IMR-90 (cell line): Measurements from ENCODE around the gene VCPKMT. TPM values are rescaled to one million over a fixed set of nuclear protein-coding genes. Genes with fewer than 3 reads are reported as not detected.

ENCODE experiments used
- ATAC-seq: fragments of 200-7000 bp; cut with Tn5 transposase; 2 replicates; pipeline ENCODE4 v1.9.1; 2020; ENCODE audit warnings: low read depth, mild to moderate bottlenecking, moderate library complexity
- BruUV-seq: library from RNA; stranded (reverse); fragments of 400-500 nt; replicated peaks from 2 replicates; lab custom pipeline; 2021; lab: Mats Ljungman, UMichigan
- CTCF ChIA-PET: fragments of 300-600 bp; formaldehyde crosslinking; extraction: SDS; loops from one replicate; lab custom pipeline; 2021; ENCODE audit warnings: antibody characterized with exemption; lab: Yijun Ruan, JAX
- POLR2A ChIA-PET: fragments of 300-600 bp; sonication (Branson Sonifier 250); formaldehyde crosslinking; loops from one replicate; lab custom pipeline; 2022; ENCODE audit warnings: antibody characterized with exemption; ENCODE audit not compliant: unreplicated experiment; lab: Charles Lee
- DNase-seq: peaks from one replicate; pipeline ENCODE4 v3.0.0; 2013
- H2AFZ ChIP-seq: replicated peaks from 2 replicates; pipeline ENCODE3; 2013; ENCODE audit warnings: low read length, mild to moderate bottlenecking; ENCODE audit not compliant: poor library complexity
- H2AK5ac ChIP-seq: 2 replicates; pipeline ENCODE4 v1.6.1; 2013; ENCODE audit warnings: low read depth, low read length, inconsistent platforms
- H2AK9ac ChIP-seq: replicated peaks from 2 replicates; pipeline ENCODE3; 2013; ENCODE audit warnings: mild to moderate bottlenecking, low read depth, low read length, moderate library complexity; ENCODE audit not compliant: poor library complexity
- H2BK120ac ChIP-seq: 2 replicates; pipeline ENCODE4 v1.6.1; 2013; ENCODE audit warnings: low read depth, low read length, inconsistent platforms
- H2BK15ac ChIP-seq: 3 replicates; pipeline ENCODE4 v1.6.1; 2013; ENCODE audit warnings: low read depth, low read length, inconsistent platforms
- H2BK20ac ChIP-seq: 2 replicates; pipeline ENCODE4 v1.6.1; 2013; ENCODE audit warnings: low read depth, mild to moderate bottlenecking, inconsistent platforms, low read length, moderate library complexity
- H2BK5ac ChIP-seq: 2 replicates; pipeline ENCODE4 v1.6.1; 2013; ENCODE audit warnings: mild to moderate bottlenecking, low read depth, low read length, inconsistent platforms; ENCODE audit not compliant: poor library complexity, severe bottlenecking
- H3K14ac ChIP-seq: replicated peaks from 2 replicates; pipeline ENCODE4 v1.6.1; 2013; ENCODE audit warnings: low read depth, low read length, inconsistent platforms
- H3K18ac ChIP-seq: 2 replicates; pipeline ENCODE4 v1.6.1; 2013; ENCODE audit warnings: low read depth, low read length, control low read depth
- H3K23ac ChIP-seq: 2 replicates; pipeline ENCODE4 v1.6.1; 2013; ENCODE audit warnings: low read depth, low read length, inconsistent platforms
- H3K27ac ChIP-seq: 2 replicates; pipeline ENCODE4 v1.5.1; 2013; ENCODE audit warnings: mild to moderate bottlenecking, control low read depth, low read length; ENCODE audit not compliant: insufficient read depth
- H3K27me3 ChIP-seq: 2 replicates; pipeline ENCODE4 v1.6.1; 2013; ENCODE audit warnings: low read length; ENCODE audit not compliant: control insufficient read depth, insufficient read depth
- H3K36me3 ChIP-seq: 2 replicates; pipeline ENCODE4 v1.6.1; 2013; ENCODE audit warnings: low read length, mixed read lengths; ENCODE audit not compliant: control insufficient read depth, insufficient read depth
- H3K4ac ChIP-seq: 2 replicates; pipeline ENCODE4 v1.6.1; 2013; ENCODE audit warnings: low read depth, low read length, inconsistent platforms
- H3K4me1 ChIP-seq: 2 replicates; pipeline ENCODE4 v1.6.1; 2013; ENCODE audit warnings: low read length, mixed read lengths; ENCODE audit not compliant: control insufficient read depth, insufficient read depth
- H3K4me2 ChIP-seq: 2 replicates; pipeline ENCODE4 v1.6.1; 2013; ENCODE audit warnings: low read depth, mild to moderate bottlenecking, control low read depth, low read length, moderate library complexity
- H3K4me3 ChIP-seq: 2 replicates; pipeline ENCODE4 v1.5.1; 2013; ENCODE audit warnings: low read depth, mild to moderate bottlenecking, control low read depth, low read length, moderate library complexity; ENCODE audit not compliant: insufficient read depth
- H3K56ac ChIP-seq: 2 replicates; pipeline ENCODE4 v1.6.1; 2013; ENCODE audit warnings: low read length, inconsistent platforms; ENCODE audit not compliant: insufficient read depth; ENCODE audit errors: extremely low read depth
- H3K79me1 ChIP-seq, 2 experiments: 2 replicates each; pipeline ENCODE4 v1.6.1; 2013; ENCODE audit warnings: low read length in 2 of 2, inconsistent platforms in 1 of 2, low read depth in 1 of 2
- H3K9ac ChIP-seq: 2 replicates; pipeline ENCODE4 v1.6.1; 2013; ENCODE audit warnings: low read depth, low read length, control low read depth
- H3K9me1 ChIP-seq: 2 replicates; pipeline ENCODE4 v1.6.1; 2013; ENCODE audit warnings: low read length, inconsistent platforms; ENCODE audit not compliant: insufficient read depth
- H3K9me3 ChIP-seq: 2 replicates; pipeline ENCODE4 v1.6.1; 2013; ENCODE audit warnings: low read length; ENCODE audit not compliant: control insufficient read depth, insufficient read depth
- H4K20me1 ChIP-seq: 2 replicates; pipeline ENCODE4 v1.6.1; 2013; ENCODE audit warnings: low read length, inconsistent platforms; ENCODE audit not compliant: insufficient read depth
- H4K5ac ChIP-seq: 2 replicates; pipeline ENCODE4 v1.6.1; 2013; ENCODE audit warnings: mild to moderate bottlenecking, low read depth, low read length, control low read depth
- H4K8ac ChIP-seq, 2 experiments: 2 replicates each; pipeline ENCODE4 v1.6.1; 2013; ENCODE audit warnings: low read depth in 2 of 2, low read length in 2 of 2, control low read depth in 1 of 2, inconsistent platforms in 1 of 2
- H4K91ac ChIP-seq: 2 replicates; pipeline ENCODE4 v1.6.1; 2013; ENCODE audit warnings: low read depth, low read length, inconsistent platforms; ENCODE audit not compliant: insufficient read depth
- BHLHE40 ChIP-seq: fragments of 150-350 bp; IDR thresholded peaks from 2 replicates; pipeline ENCODE4 v1.6.1; 2016; ENCODE audit warnings: mild to moderate bottlenecking, low read depth, low read length
- CEBPB ChIP-seq: IDR thresholded peaks from 2 replicates; pipeline ENCODE4 v1.6.1; 2012; ENCODE audit warnings: low read depth, low read length, improper control_type of control experiment
- CHD1 ChIP-seq: IDR thresholded peaks from 2 replicates; pipeline ENCODE4 v1.6.1; 2012; ENCODE audit warnings: low read depth, low read length, improper control_type of control experiment
- CTCF ChIP-seq: conservative IDR thresholded peaks from 2 replicates; pipeline ENCODE4 v1.5.1; 2012; ENCODE audit warnings: mild to moderate bottlenecking, low read depth, low read length, improper control_type of control experiment
- ELK1 ChIP-seq: fragments of 150-350 bp; IDR thresholded peaks from 2 replicates; pipeline ENCODE4 v1.6.1; 2016; ENCODE audit warnings: low read depth, mild to moderate bottlenecking, low read length, moderate library complexity, borderline replicate concordance
- FOS ChIP-seq: fragments of 150-350 bp; IDR thresholded peaks from 2 replicates; pipeline ENCODE4 v1.6.1; 2016; ENCODE audit warnings: low read depth, low read length
- MAFK ChIP-seq: IDR thresholded peaks from 2 replicates; pipeline ENCODE4 v1.6.1; 2012; ENCODE audit warnings: low read depth, low read length, improper control_type of control experiment
- MAZ ChIP-seq: IDR thresholded peaks from 2 replicates; pipeline ENCODE4 v1.6.1; 2012; ENCODE audit warnings: low read depth, mild to moderate bottlenecking, low read length, improper control_type of control experiment, moderate library complexity, borderline replicate concordance
- MXI1 ChIP-seq: IDR thresholded peaks from 2 replicates; pipeline ENCODE4 v1.6.1; 2012; ENCODE audit warnings: low read depth, mild to moderate bottlenecking, low read length, moderate library complexity, borderline replicate concordance
- NFE2L2 ChIP-seq: fragments of 150-350 bp; IDR thresholded peaks from 2 replicates; pipeline ENCODE4 v1.6.1; 2016; ENCODE audit warnings: low read depth, mild to moderate bottlenecking, low read length
- POLR2A ChIP-seq: IDR thresholded peaks from 2 replicates; pipeline ENCODE4 v1.6.1; 2012; ENCODE audit warnings: mild to moderate bottlenecking, low read depth, low read length
- RAD21 ChIP-seq: IDR thresholded peaks from 2 replicates; pipeline ENCODE4 v1.6.1; 2012; ENCODE audit warnings: low read length, improper control_type of control experiment
- RCOR1 ChIP-seq: IDR thresholded peaks from 2 replicates; pipeline ENCODE4 v1.6.1; 2012; ENCODE audit warnings: mild to moderate bottlenecking, low read length, improper control_type of control experiment; ENCODE audit not compliant: insufficient replicate concordance
- RFX5 ChIP-seq: IDR thresholded peaks from 2 replicates; pipeline ENCODE4 v1.8.0; 2012; ENCODE audit warnings: low read depth, mild to moderate bottlenecking, low read length, moderate library complexity
- SMC3 ChIP-seq: fragments of 150-350 bp; IDR thresholded peaks from 2 replicates; pipeline ENCODE4 v1.6.1; 2016; ENCODE audit warnings: low read depth, mild to moderate bottlenecking, antibody characterized with exemption, low read length, moderate library complexity
- USF2 ChIP-seq: fragments of 150-350 bp; IDR thresholded peaks from 2 replicates; pipeline ENCODE4 v1.6.1; 2017; ENCODE audit warnings: mild to moderate bottlenecking, antibody characterized with exemption, low read length, low read depth
- WGBS, 2 experiments: methylation state at CpG; one replicate each; pipeline versions ENCODE4 v1.1.5 to v1.1.7; 2013; ENCODE audit warnings: missing lambda C conversion rate in 2 of 2; ENCODE audit not compliant: insufficient read length in 1 of 2; ENCODE audit errors: extremely low coverage in 2 of 2; 5-methylcytosine and 5-hydroxymethylcytosine counted together
- dilution Hi-C: fragments of 300-500 bp; cut with HindIII; formaldehyde crosslinking; loops from one replicate; pipeline ENCODE4 v1.14.3; 2018; ENCODE audit warnings: low sequenced_read_pairs; ENCODE audit not compliant: unreplicated experiment
- in situ Hi-C: fragments of 300-500 bp; cut with MboI; formaldehyde crosslinking; loops from 3 replicates; pipeline ENCODE4 v1.14.3; 2019; ENCODE audit warnings: low sequenced_read_pairs, inconsistent platforms, mixed read lengths
- intact Hi-C: fragments of 100-400 bp; cut with micrococcal nuclease; formaldehyde crosslinking; loops from 2 replicates; pipeline ENCODE4 v1.10.0; 2022
- polyA plus RNA-seq, 3 experiments: library from polyadenylated mRNA; depleted of rRNA; stranded (reverse); fragments of >200 nt; gene quantifications; 2 replicates each; pipeline ENCODE4 v1.2.3, GENCODE V29; 2012; ENCODE audit warnings: low replicate concordance in 1 of 3
- total RNA-seq: library from RNA; depleted of rRNA; stranded (reverse); fragments of >200 nt; gene quantifications from 2 replicates; pipeline ENCODE4 v1.2.3, GENCODE V29; 2012

VCPKMT gene
- total and polyA plus RNA-seq, 2 of the 4 experiments (the other 2 are of a cell fraction) = 2.5 to 4.7 TPM

- dilution Hi-C loops = no loop called here
Measured at GRCh38 chr14:50101417-50101816, 15.0 kb downstream of the VCPKMT start.

More at GRCh38 chr14:50101417-50101816, 15.0 kb downstream of the VCPKMT start:
- H3K9ac ChIP-seq = no peak overlapping the region
- peaks cover 3% of the 10 kb centered on the region for H3K36me3 ChIP-seq
- intact Hi-C loops = loop anchor here (5.0 kb wide), 1 partner anchor 99 kb away; no protein-coding TSS in a partner anchor
- H3K9me3 ChIP-seq = no peaks in the 10 kb centered on the region
- H3K4me2 ChIP-seq = no peak overlapping the region
- H4K91ac ChIP-seq = no peak overlapping the region
- H2AFZ ChIP-seq = no peak overlapping the region
- H3K56ac ChIP-seq = no peak overlapping the region
- H3K18ac ChIP-seq = no peak overlapping the region
- no peak overlapping the region for H3K23ac ChIP-seq
- H3K4me1 ChIP-seq = 0 out of 2 replicates have a peak, but pooled peaks cover 2% of the 10 kb centered on the region
- no peak overlapping the region for H3K27ac ChIP-seq
- no peak overlapping the region for H3K4me3 ChIP-seq
- no peak overlapping the region for H2AK5ac ChIP-seq
- no TSS peak for BruUV-seq
- peaks cover 5% of the 10 kb centered on the region for H3K9me1 ChIP-seq
- no peak overlapping the region for H3K4ac ChIP-seq
- no peaks in the 10 kb centered on the region for H3K27me3 ChIP-seq
- H2AK9ac ChIP-seq = no peak overlapping the region
- no peaks in the 10 kb centered on the region for H4K20me1 ChIP-seq
- ATAC-seq = no peak
- no peak overlapping the region for H4K5ac ChIP-seq
- POLR2A ChIA-PET = no interaction called here
- no peak overlapping the region for H2BK15ac ChIP-seq
- no peak overlapping the region for H3K14ac ChIP-seq
- peaks cover 0 to 5% of the 10 kb centered on the region in 2 experiments; a peak in 2 of 4 replicates for H3K79me1 ChIP-seq
- CTCF ChIA-PET = interaction anchor here (0.6 kb wide), 1 partner anchor 127 kb away, joined by 5 read pairs; no protein-coding TSS in a partner anchor
- H2BK120ac ChIP-seq = no peak overlapping the region
- WGBS, 2 experiments = no CpG with 5 or more reads among the region's 7 CpGs
- in situ Hi-C loops = no loop called here
- H2BK20ac ChIP-seq = no peak overlapping the region
- no peak overlapping the region for H4K8ac ChIP-seq
- TF ChIP-seq FOS (no peak), CEBPB (no peak), CHD1 (no peak), POLR2A (no peak), RFX5 (no peak), NFE2L2 (no peak), MAFK (no peak), RAD21 (no peak), BHLHE40 (no peak), CTCF (no peak), ELK1 (no peak), SMC3 (no peak), RCOR1 (no peak), MAZ (no peak), USF2 (no peak), MXI1 (no peak)
- H2BK5ac ChIP-seq = no peak overlapping the region
- no peak for DNase-seq
